ENCODE measurements around the gene INTS3. TPM values are rescaled to one million over a fixed set of nuclear protein-coding genes. Genes with fewer than 3 reads are reported as not detected.
"Not testable (repeated sequence)": the region's sequence is repeated elsewhere in the genome, so short reads cannot be mapped to it uniquely, and the experiment has no call there.

INTS3 gene
- total RNA-seq, 1 donor from 2014 or later, result 31.3 TPM

DNA sequence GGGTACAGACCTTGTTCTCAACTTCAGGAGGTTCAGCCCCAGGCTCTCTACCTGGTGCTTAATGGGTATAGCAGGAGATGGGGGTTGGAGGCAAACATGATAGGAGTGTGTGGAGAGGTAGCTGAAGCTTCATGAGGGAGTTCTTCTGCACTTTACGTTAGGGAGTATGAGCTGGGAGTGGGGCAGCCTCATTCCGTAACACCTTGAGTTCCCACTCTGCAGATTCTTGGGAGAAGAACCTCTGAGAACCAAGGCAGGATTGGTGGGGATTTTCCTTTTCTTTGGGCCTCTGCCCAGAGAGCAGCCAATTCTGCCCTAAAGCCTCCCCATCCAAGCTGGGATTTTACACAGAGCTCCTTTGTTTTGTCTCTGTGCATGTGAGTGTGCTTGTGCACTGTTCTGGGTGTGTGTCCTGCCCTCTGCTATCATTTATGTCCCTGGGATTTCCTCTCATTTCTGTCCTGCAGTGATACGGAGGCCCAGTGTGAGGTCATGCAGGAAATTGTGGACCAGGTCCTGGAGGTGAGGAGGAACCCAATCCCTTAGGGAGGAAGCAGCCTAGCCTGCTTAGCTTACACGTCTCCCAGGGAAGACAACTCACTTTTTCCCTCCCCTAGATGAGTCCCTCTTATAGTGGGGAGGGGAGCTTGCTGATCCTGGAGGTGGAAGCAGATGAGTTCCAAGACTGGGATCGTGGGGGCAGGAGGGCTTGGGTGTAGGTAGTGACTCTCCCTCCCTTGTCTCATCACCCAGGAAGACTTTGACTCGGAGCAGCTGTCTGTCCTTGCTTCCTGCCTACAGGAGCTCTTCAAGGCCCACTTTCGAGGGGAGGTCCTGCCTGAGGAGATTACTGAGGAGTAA, 35.7 kb downstream of the INTS3 start:
- DNase-seq, result peak; percentile 86

DNA sequence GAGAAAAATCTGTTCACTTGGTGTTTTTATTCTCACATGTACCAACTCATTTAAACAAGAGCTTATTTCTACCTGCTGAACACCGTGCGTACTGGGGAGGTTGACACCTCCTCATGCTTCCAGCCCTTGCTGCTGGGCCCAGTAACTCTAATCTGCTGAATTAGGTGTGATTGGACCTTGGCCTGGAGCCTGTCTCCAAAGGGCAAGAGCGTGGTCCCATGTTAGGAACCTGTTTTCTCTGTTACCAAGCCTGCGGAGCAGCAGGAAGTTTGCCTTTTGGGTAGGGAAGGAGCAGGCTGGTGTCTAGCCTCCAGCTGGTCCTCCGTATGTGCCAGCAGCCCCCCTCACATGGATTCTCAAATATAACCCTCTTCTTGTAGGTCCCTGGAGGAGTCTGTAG, 36.5 kb downstream of the INTS3 start:
- DNase-seq, result no peak

- not testable (repeated sequence) for DNase-seq
Measured at GRCh38 chr1:153766663-153767062, 38.8 kb downstream of the INTS3 start.

DNA sequence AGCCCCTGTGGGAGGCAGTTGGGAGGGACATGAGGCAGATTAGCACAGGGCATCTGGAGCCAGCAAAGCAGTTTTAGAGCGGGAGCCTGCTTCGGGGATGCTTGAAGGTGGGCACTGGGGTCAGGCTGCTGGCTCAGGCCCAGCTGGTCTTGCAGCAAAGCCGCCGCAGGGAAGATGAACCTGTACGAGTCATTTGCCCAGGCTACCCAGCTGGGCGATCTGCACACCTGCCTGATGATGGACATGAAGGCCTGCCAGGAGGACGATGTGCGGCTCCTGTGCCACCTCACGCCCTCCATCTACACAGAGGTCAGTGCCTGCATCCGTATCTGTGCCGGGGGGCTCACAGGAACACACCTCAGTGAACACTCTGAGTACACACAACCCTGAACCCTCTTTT, 39.7 kb downstream of the INTS3 start:
- no peak for DNase-seq

DNA sequence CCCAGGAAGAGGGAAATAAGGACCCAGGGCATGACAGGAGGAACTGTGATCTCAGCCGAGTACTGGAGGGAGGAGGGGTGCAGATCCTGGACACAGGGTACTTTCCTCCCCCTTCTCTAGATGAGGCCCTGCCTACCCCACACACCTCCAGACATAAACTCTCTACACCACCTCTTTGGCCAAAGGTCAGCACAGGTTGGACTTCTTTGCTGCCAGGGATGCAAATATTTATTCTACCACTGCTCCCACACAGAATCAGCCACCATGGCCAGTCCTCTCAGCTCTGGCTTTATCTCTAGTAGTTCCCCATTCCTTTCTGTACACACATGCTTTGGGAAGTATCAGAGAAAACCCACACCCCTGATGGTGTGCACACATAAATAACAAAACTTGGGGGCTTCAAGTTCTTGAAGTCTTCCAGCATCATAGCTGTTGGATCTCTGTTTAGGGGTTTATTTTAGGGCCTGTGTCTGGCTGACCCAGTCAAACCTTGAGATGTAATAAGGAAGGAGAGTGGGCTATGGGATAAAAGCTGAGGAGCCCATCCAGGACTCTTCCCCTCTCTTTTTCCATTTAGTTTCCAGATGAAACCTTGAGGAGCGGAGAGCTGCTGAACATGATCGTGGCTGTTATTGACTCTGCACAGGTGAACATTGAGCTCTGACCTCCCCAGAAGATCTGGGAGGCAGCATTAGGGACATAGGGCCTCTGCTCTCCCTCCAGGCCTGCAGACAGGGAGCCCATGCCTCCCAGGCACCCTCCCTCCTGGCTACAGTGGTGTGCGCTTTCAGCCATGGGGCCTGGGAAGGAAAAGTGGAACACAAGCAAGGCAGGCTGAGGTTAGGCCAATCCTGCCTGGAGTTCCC, 40.7 kb downstream of the INTS3 start:
- no peak for DNase-seq

DNA sequence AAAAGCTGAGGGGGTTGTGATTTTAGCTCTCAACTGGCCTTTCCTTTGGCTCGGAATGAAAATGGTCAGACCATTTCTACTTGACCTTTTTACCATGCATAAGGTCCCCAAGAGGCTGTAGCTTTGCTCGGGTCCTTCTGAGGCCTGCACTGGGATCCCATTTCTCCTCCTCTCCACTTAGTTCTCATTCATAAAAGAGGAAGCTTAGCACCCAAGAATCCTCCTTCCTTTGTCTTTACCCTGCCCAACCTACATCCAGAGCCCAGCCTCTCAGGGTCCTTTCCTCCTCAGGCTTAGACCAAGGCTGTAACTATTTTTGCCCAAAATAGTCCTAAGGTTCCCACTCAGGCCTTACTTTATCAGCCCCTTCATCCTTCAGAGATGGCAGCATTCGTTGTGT, 41.4 kb downstream of the INTS3 start:
- DNase-seq, result no peak

DNA sequence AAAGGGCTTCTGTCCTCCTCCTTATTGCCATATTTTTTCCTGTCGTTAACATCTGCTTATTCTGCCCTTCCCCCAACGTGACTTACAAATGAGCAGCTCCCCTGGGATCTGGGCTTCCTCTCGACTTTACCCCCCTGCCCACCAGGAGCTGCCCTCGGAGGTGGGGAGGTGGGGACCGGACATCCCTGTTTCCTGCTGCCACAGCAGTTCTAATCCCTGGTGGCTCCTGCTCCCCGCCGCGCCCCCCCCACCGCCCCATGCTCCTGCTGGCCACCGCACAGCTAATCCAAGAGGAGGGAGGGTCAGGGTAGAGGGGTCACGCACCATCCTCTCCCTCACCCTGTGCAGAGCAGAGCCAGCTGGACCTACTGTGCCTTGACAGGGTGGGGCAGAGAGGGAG, 42.9 kb downstream of the INTS3 start:
- DNase-seq, result peak; percentile 51

DNA sequence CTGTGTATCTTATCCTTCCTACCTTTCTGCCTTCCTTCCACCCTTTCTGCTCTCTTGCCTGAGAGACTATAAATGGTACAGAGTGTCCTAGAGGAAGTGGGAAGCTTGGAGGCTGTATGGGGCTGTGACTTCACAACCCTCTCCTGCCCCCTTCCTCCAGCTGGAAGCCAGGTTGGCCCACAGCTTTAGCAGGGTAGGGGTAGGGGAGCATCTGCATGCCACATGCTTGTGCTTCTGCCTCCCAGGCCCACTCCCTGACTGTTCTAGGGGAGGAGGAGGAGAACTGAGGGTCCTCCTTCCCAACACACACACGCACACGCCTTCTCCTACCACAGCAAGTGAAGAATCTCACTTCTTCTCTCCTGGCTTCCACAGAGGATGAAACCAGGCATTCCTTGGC, 43.4 kb downstream of the INTS3 start:
- no peak for DNase-seq

- peak; percentile 77 for DNase-seq
Measured at GRCh38 chr1:153771841-153772593, 44.2 kb downstream of the INTS3 start.

GRCh38 chr1:153773096-153773921, 45.5 kb downstream of the INTS3 start:
- peak; percentile 71 for DNase-seq

GRCh38 chr1:153774026-153774595, 46.3 kb downstream of the INTS3 start:
- no peak for DNase-seq

- DNase-seq, result peak; percentile 40
Measured at GRCh38 chr1:153774780-153775457, 47.1 kb downstream of the INTS3 start, which contains the start of gene SLC27A3. Gene SLC27A3 (plus strand): TSS chr1:153775407. CDS start chr1:153775498, 91 bp downstream.

DNA sequence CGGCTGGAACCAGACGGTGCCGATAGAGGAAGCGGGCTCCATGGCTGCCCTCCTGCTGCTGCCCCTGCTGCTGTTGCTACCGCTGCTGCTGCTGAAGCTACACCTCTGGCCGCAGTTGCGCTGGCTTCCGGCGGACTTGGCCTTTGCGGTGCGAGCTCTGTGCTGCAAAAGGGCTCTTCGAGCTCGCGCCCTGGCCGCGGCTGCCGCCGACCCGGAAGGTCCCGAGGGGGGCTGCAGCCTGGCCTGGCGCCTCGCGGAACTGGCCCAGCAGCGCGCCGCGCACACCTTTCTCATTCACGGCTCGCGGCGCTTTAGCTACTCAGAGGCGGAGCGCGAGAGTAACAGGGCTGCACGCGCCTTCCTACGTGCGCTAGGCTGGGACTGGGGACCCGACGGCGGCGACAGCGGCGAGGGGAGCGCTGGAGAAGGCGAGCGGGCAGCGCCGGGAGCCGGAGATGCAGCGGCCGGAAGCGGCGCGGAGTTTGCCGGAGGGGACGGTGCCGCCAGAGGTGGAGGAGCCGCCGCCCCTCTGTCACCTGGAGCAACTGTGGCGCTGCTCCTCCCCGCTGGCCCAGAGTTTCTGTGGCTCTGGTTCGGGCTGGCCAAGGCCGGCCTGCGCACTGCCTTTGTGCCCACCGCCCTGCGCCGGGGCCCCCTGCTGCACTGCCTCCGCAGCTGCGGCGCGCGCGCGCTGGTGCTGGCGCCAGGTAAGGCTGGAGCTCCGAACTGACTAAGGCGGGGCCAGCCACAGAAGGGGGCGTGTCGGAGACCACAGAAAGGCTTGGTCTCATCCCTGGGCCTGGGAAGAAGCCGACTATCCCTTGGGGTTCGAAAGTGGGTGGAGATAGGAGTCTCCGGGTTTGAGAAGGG, 47.8 kb downstream of the INTS3 start:
- DNase-seq, result peak; percentile 58

DNA sequence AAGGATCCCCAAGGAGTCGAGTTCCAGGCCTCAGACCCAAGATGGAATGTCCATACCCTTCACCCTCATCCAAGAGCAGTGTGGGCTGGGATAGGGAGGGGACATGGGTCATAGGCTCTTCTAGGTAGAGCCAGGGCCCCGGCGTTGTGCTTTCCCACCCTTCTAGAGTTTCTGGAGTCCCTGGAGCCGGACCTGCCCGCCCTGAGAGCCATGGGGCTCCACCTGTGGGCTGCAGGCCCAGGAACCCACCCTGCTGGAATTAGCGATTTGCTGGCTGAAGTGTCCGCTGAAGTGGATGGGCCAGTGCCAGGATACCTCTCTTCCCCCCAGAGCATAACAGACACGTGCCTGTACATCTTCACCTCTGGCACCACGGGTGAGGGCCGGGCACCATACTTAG, 48.5 kb downstream of the INTS3 start:
- DNase-seq, result no peak

- DNase-seq, result no peak
Measured at GRCh38 chr1:153776845-153777370, 49.1 kb downstream of the INTS3 start.

DNA sequence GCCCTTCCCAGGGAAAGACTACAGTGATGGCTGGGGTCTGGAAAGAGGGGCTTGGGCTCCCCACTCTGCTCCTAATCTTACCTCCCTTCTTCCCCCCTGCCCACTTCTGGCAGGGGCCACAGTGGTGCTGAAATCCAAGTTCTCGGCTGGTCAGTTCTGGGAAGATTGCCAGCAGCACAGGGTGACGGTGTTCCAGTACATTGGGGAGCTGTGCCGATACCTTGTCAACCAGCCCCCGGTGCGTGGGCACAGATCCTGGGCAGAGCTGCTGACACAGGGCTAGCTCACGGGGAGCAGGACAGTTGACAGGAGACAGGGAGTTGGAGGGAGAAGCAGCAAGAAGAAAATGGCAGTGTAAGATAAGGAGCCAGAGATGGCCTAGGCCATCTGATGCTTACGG, 49.8 kb downstream of the INTS3 start:
- DNase-seq, result no peak

DNA sequence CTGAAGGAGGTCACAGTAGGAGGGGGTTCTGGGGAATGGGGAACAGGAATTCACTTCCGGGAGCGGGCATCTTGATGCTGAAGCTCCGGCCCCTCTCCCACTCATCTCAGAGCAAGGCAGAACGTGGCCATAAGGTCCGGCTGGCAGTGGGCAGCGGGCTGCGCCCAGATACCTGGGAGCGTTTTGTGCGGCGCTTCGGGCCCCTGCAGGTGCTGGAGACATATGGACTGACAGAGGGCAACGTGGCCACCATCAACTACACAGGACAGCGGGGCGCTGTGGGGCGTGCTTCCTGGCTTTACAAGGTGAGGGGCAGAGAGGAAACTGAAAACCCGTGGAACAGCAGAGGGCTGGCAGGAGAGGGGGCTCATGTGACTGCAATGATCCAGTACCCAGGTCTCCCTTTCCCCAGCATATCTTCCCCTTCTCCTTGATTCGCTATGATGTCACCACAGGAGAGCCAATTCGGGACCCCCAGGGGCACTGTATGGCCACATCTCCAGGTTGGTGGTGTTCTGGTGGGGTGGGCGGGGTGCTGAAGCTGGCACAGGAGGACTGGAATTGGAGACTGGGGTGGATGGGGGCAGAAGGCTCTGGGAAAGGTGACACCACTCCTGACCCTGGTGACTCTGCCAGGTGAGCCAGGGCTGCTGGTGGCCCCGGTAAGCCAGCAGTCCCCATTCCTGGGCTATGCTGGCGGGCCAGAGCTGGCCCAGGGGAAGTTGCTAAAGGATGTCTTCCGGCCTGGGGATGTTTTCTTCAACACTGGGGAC, 50.4 kb downstream of the INTS3 start:
- DNase-seq, result no peak

DNA sequence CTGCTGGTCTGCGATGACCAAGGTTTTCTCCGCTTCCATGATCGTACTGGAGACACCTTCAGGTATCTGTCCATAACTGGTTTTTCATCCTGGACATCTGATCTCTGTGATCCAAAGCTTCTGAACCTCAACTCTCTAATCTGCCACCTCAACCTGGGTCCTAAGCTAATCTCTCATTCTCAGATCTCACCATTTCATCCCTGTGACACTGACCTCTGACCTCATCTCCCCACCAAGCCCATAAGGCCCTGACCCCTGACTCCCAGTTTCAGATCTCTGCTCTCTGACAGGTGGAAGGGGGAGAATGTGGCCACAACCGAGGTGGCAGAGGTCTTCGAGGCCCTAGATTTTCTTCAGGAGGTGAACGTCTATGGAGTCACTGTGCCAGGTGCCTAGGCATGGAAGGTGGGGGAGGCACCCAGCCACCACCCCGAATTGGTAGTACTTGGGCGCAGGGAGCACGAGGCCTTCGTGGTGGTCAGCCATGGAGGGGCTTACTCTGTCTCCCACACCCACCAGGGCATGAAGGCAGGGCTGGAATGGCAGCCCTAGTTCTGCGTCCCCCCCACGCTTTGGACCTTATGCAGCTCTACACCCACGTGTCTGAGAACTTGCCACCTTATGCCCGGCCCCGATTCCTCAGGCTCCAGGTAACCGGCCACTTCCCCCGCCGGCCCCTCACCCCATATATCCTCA, 51.1 kb downstream of the INTS3 start:
- DNase-seq, result no peak

All from dermis blood vessel endothelial cell (primary cell).